Breast epithelium (tissue), 4 donors: ENCODE results near the gene FGF10. TPM values are rescaled to one million over a fixed set of nuclear protein-coding genes. Genes with fewer than 3 reads are reported as not detected.

ENCODE experiments used
- DNase-seq, 2 donors: peaks; one replicate each; pipeline ENCODE4 v3.0.0-alpha.2; 2019; ENCODE audit warnings: low spot score in 2 of 2
- H3K27ac ChIP-seq, 2 donors: fragments of 200-600 bp; sonication (generic) in 1 of 2; one replicate each; pipeline ENCODE4 v1.5.1; 2016 to 2019; ENCODE audit warnings: mild to moderate bottlenecking in 1 of 2
- H3K27me3 ChIP-seq, 2 donors: fragments of 200-600 bp; sonication (generic) in 1 of 2; one replicate each; pipeline versions ENCODE4 v1.5.1 to v1.6.0; 2017 to 2019; ENCODE audit warnings: control low read depth in 1 of 2, mild to moderate bottlenecking in 1 of 2
- H3K36me3 ChIP-seq: fragments of 200-600 bp; one replicate; pipeline ENCODE4 v1.5.1; 2019
- H3K4me1 ChIP-seq, 2 donors: fragments of 200-600 bp; sonication (generic); one replicate each; pipeline ENCODE4 v1.5.1; 2016 to 2019; ENCODE audit warnings: control low read depth in 1 of 2
- H3K4me3 ChIP-seq, 3 donors: fragments of 200-600 bp; sonication (generic); 1 replicate in 2 of 3; 2 replicates in 1 of 3; pipeline ENCODE4 v1.5.1; 2016 to 2019; ENCODE audit warnings: mild to moderate bottlenecking in 3 of 3, moderate library complexity in 2 of 3
- H3K9me3 ChIP-seq, 2 donors: fragments of 200-600 bp; sonication (generic) in 1 of 2; one replicate each; pipeline ENCODE4 v1.5.1; 2016 to 2019; ENCODE audit warnings: control low read depth in 1 of 2
- POLR2A ChIP-seq: fragments of 450-650 bp; IDR thresholded peaks from one replicate; pipeline ENCODE4 v1.6.1; 2016; ENCODE audit warnings: antibody characterized with exemption, mild to moderate bottlenecking, moderate library complexity
- POLR2AphosphoS5 ChIP-seq, 3 donors: sonication (generic); formaldehyde crosslinking; IDR thresholded peaks; one replicate each; pipeline ENCODE4 v1.6.1; 2017; ENCODE audit warnings: antibody characterized with exemption in 3 of 3
- intact Hi-C: fragments of 100-400 bp; cut with DNase I; formaldehyde crosslinking; loops from one replicate; pipeline ENCODE4 v1.15.1; 2023; ENCODE audit warnings: low total_unique reads
- total RNA-seq, 3 donors: library from RNA; depleted of rRNA; stranded (reverse); fragments of >200 nt; gene quantifications; one replicate each; pipeline ENCODE4 v1.1.0, GENCODE V29; 2016
- TF ChIP-seq, protein P1 (sequence below), 3 donors: fragments of 450-650 bp; IDR thresholded peaks; one replicate each; pipeline ENCODE4 v1.5.1; 2016 to 2017; ENCODE audit warnings: antibody characterized with exemption in 3 of 3, mild to moderate bottlenecking in 3 of 3, moderate library complexity in 3 of 3

FGF10 gene
- total RNA-seq, 3 donors from 2014 or later, result 13.9 to 60.5 (median 31.1) TPM

DNA sequence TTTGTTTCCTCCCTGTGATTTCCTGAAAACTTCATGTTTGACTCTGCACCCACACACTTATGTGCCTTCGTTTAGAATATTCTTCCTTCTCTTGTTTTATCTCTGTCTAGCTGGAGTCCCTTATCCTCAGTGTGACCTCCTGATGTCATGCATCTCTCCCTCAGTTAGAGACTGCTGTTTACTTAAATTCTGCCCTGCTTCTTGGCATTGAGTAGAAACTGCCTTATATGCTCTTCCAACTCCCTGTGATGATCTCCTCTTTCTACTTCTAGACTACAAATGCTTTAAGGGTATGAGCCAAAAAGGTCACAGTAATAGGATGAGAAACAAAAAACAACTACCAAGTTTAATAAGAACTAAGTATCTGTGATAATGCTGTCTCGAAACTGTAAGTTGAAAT lies 12.2 kb downstream of the FGF10 start:
- intact Hi-C loops, result no loop called here
- no peak overlapping the region for H3K27ac ChIP-seq

DNA sequence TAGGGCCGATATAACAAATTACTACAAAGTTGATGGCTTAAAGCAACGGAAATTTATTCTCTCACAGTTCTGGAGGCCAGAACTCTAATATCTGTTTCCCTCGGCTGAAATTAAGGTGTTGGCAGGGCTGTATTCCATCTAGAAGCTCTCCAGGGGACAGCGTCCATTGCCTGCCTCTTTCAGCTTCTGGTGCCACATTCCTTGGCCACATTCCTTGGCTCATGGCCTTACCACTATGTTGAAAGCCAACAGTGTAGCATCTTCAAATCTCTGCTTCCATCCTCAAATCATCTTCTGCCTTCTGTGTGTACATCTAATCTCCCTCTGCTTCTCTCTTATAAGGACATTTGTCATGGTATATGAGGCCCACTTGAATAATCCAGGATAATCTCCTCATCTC lies 17.2 kb downstream of the FGF10 start:
- TF ChIP-seq POLR2AphosphoS5 (IDR thresholded peaks at IDR 0.05) (no peak), POLR2A (no peak)
- TF ChIP-seq, protein P1, sequence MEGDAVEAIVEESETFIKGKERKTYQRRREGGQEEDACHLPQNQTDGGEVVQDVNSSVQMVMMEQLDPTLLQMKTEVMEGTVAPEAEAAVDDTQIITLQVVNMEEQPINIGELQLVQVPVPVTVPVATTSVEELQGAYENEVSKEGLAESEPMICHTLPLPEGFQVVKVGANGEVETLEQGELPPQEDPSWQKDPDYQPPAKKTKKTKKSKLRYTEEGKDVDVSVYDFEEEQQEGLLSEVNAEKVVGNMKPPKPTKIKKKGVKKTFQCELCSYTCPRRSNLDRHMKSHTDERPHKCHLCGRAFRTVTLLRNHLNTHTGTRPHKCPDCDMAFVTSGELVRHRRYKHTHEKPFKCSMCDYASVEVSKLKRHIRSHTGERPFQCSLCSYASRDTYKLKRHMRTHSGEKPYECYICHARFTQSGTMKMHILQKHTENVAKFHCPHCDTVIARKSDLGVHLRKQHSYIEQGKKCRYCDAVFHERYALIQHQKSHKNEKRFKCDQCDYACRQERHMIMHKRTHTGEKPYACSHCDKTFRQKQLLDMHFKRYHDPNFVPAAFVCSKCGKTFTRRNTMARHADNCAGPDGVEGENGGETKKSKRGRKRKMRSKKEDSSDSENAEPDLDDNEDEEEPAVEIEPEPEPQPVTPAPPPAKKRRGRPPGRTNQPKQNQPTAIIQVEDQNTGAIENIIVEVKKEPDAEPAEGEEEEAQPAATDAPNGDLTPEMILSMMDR (IDR thresholded peaks at IDR 0.05), result no peak
- DNase-seq, result no peak
- Histone ChIP-seq H3K9me3 (peaks cover 0 to 6% of the 10 kb centered on the region in 2 donors), H3K27me3 (no peaks in the 10 kb centered on the region), H3K4me1 (no peaks in the 10 kb centered on the region), H3K36me3 (no peaks in the 10 kb centered on the region), H3K27ac (no peak overlapping the region), H3K4me3 (no peak overlapping the region)
- intact Hi-C loops, result no loop called here

More for the DNA sequence above, 12.2 kb downstream of the FGF10 start:
- H3K4me3 ChIP-seq, result no peak overlapping the region
- TF ChIP-seq POLR2AphosphoS5 (IDR thresholded peaks at IDR 0.05) (no peak), POLR2A (no peak)
- TF ChIP-seq, protein P1 (IDR thresholded peaks at IDR 0.05), result no peak
- DNase-seq, result no peak
- H3K27me3 ChIP-seq, result no peaks in the 10 kb centered on the region
- no peaks in the 10 kb centered on the region for H3K36me3 ChIP-seq
- H3K9me3 ChIP-seq, result peaks cover 0 to 6% of the 10 kb centered on the region in 2 donors
- H3K4me1 ChIP-seq, result no peaks in the 10 kb centered on the region

DNA sequence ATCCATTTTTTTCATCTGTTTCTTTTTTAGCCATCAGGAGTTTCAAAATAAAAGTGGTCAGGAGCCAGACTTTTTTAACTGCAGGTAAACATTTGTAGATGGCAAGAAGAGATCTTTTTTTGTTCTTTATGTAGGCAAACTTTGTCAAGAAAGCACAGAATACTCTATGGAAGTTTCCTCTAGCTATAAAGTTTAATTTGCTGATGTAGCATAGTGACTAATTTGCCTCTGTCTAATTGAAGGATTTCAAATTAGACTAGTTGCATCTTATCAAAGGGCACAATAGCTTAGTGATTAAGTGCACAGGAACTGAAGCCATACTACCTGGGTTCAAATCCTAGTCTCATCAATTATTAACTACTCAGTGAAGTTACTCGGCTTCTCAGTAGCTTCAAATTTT lies 22.0 kb downstream of the FGF10 start:
- Histone ChIP-seq H3K9me3 (no peaks in the 10 kb centered on the region), H3K4me3 (no peak overlapping the region), H3K4me1 (no peaks in the 10 kb centered on the region), H3K36me3 (no peaks in the 10 kb centered on the region), H3K27ac (no peak overlapping the region), H3K27me3 (no peaks in the 10 kb centered on the region)
- intact Hi-C loops, result no loop called here
- TF ChIP-seq POLR2AphosphoS5 (IDR thresholded peaks at IDR 0.05) (no peak), POLR2A (no peak)
- TF ChIP-seq, protein P1 (IDR thresholded peaks at IDR 0.05), result no peak
- no peak for DNase-seq

DNA sequence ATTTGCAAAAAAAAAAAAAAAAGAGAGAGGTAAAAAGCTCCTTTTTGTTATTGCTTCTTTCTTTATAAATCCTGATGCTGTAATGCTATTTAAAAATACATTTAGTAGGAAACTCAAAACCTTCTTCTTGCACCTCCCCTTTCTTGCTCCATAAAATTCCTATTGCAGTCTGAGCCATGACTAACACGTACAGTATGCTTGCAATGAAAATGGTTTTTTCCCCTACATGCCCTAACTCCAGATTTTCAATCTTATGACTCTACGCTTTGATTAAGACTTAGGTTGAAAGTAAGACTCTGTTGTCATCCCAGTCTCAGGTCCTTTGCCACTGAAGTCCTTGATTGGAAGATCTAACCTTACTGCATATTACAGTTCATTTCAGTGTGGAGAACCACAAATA lies 23.9 kb downstream of the FGF10 start:
- Histone ChIP-seq H3K27ac (no peak overlapping the region), H3K4me3 (no peak overlapping the region), H3K9me3 (no peaks in the 10 kb centered on the region)

DNA sequence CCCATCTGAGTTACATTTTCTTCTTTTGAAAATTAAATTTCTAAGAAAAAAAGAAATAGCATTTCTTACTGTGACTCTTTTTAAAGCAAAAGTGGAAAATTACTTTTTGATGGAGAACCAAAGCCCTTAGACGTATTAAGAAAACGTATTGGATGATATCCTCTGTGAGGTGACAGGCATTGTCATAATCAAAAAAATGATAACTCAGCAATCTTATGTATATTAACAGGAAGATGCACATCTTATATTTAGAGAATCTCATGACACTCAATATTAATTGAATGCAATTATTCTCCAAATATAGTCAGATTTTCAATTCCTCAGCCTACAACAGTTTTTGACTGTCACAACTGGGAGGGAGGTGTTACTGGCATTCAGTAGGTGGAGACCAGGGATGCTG lies 25.1 kb downstream of the FGF10 start:
- no peaks in the 10 kb centered on the region for H3K9me3 ChIP-seq
- no peaks in the 10 kb centered on the region for H3K27me3 ChIP-seq
- intact Hi-C loops, result no loop called here

More for the DNA sequence above, 23.9 kb downstream of the FGF10 start:
- Histone ChIP-seq H3K4me1 (no peaks in the 10 kb centered on the region), H3K36me3 (no peaks in the 10 kb centered on the region), H3K27me3 (no peaks in the 10 kb centered on the region)
- DNase-seq, result no peak
- no peak for TF ChIP-seq POLR2A
- TF ChIP-seq POLR2AphosphoS5 (IDR thresholded peaks at IDR 0.05), result no peak
- TF ChIP-seq, protein P1 (IDR thresholded peaks at IDR 0.05), result no peak
- intact Hi-C loops, result no loop called here

More for the DNA sequence above, 25.1 kb downstream of the FGF10 start:
- Histone ChIP-seq H3K36me3 (no peaks in the 10 kb centered on the region), H3K4me1 (no peaks in the 10 kb centered on the region), H3K4me3 (no peak overlapping the region), H3K27ac (no peak overlapping the region)
- TF ChIP-seq POLR2A, result no peak
- no peak for TF ChIP-seq POLR2AphosphoS5 (IDR thresholded peaks at IDR 0.05)
- TF ChIP-seq, protein P1 (IDR thresholded peaks at IDR 0.05), result no peak
- DNase-seq, result no peak
